Measurements from ENCODE around the gene CCDC68. TPM values are rescaled to one million over a fixed set of nuclear protein-coding genes. Genes with fewer than 3 reads are reported as not detected.

Gene CCDC68
- total and polyA plus RNA-seq, 12 donors, result 1.8 to 12.7 (median 3.4) TPM

DNA sequence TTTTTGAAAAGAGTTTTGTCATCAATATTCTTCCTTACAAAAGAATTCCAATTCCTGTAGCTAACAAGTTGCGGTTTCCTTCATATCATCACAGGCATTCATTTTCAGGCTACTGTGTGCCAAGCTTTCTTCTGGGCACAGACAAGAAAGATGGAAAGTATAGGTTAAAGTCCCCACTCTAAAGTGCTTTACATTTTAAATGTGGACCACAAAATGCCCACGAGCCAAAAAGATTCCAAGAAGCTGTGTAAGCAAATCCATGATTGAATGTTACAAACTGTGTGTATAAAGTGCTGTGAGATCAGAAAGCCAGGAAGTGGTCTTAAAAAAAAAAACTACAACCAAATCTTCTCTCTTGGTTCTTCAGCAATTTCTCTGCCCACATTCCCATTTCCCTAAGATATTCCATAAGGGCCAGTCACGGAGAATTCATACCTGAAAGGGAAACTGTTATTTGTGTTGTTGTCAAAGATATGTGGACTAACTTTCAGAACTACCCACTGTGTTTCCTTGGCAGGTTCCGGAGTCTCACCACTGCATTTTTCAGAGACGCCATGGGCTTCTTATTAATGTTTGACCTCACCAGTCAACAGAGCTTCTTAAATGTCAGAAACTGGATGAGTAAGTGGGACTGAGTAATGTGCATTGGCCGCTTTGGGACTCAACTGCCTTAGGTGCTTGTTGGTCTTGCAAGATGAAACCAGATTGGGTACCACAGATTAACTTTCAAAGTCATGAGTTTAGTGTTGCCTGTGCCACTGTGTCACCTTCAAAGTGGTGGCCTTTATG lies 75.3 kb downstream of the CCDC68 start:
- H3K27me3 ChIP-seq, result peaks cover 0 to 10% (median 0%) of the 10 kb centered on the region in 7 donors
- 86 to 88% methylated on average over 6 of the region's 6 CpGs for WGBS, 2 donors
- H3K4me3 ChIP-seq, result no peak overlapping the region
- H3K9me3 ChIP-seq, result no peaks in the 10 kb centered on the region
- intact Hi-C loops (cut with DNase I), result no loop called here
- H3K36me3 ChIP-seq, result no peaks in the 10 kb centered on the region
- H3K4me1 ChIP-seq, result no peaks in the 10 kb centered on the region
- no peak overlapping the region for H3K27ac ChIP-seq
- TF ChIP-seq, protein P1, sequence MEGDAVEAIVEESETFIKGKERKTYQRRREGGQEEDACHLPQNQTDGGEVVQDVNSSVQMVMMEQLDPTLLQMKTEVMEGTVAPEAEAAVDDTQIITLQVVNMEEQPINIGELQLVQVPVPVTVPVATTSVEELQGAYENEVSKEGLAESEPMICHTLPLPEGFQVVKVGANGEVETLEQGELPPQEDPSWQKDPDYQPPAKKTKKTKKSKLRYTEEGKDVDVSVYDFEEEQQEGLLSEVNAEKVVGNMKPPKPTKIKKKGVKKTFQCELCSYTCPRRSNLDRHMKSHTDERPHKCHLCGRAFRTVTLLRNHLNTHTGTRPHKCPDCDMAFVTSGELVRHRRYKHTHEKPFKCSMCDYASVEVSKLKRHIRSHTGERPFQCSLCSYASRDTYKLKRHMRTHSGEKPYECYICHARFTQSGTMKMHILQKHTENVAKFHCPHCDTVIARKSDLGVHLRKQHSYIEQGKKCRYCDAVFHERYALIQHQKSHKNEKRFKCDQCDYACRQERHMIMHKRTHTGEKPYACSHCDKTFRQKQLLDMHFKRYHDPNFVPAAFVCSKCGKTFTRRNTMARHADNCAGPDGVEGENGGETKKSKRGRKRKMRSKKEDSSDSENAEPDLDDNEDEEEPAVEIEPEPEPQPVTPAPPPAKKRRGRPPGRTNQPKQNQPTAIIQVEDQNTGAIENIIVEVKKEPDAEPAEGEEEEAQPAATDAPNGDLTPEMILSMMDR (IDR thresholded peaks at IDR 0.05), result no peak
- ATAC-seq (no peak), DNase-seq (no peak)

DNA sequence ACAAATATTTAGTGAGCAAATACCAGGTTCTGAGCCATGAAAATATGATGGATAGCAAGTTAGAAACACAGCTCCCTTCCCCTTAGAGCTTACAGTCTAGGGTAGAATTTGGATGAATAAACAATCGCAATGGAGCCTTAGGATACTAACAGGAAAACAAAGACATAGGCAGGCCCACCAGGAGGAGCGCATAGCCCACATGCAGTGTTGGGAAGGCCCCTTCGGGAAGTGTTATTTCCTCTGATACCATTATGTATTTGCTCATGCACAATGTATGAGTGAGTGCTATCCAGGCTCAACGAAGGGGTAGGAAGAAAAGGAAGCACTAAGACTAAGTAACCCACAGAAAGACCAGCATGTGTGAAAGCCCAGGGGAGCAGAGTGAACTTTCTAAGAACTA lies 76.9 kb downstream of the CCDC68 start:
- H3K27me3 ChIP-seq, result peaks cover 0 to 10% (median 0%) of the 10 kb centered on the region in 7 donors
- intact Hi-C loops (cut with DNase I), result no loop called here
- 53 to 57% methylated on average over 4 of the region's 4 CpGs for WGBS, 2 donors
- TF ChIP-seq, protein P1 (IDR thresholded peaks at IDR 0.05), result no peak
- H3K4me3 ChIP-seq, result no peak overlapping the region
- H3K36me3 ChIP-seq, result no peaks in the 10 kb centered on the region
- ATAC-seq (no peak), DNase-seq (no peak)
- H3K4me1 ChIP-seq, result no peaks in the 10 kb centered on the region
- no peak overlapping the region for H3K27ac ChIP-seq
- peaks cover 0 to 4% (median 0%) of the 10 kb centered on the region in 11 donors for H3K9me3 ChIP-seq

DNA sequence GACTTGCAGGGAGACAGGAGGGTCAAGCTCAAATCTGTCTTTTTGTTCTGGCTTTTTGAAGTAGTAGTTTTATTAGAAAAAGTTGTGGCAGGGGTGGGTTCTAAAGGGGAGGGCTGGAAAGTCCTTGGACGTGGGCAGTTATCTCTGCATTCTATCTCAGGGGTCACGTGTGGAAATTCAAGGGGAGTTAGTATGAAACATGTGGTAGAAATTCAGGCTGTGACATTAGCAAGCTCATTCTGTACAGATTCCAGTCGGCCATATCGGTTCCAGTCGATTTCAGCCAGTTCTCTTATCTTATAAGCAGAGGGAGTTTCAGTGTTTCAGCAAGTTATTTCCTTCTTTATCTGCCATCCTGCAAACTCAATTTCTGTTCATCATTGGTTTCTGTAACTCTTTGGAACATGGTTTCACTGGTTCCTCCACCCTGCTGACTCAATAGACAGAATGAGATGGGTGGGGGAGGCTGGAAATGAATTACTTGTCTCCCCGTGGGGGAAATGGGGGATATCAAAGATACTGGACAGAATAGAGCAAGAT lies 78.0 kb downstream of the CCDC68 start:
- 48 to 51% methylated on average over 6 of the region's 6 CpGs for WGBS, 2 donors
- TF ChIP-seq, protein P1 (IDR thresholded peaks at IDR 0.05), result no peak
- intact Hi-C loops (cut with DNase I), result no loop called here
- Histone ChIP-seq H3K27ac (no peak overlapping the region), H3K4me1 (no peaks in the 10 kb centered on the region), H3K27me3 (peaks cover 0 to 10% (median 0%) of the 10 kb centered on the region in 7 donors), H3K9me3 (peaks cover 0 to 4% (median 0%) of the 10 kb centered on the region in 11 donors), H3K36me3 (no peaks in the 10 kb centered on the region), H3K4me3 (no peak overlapping the region)
- no peak for DNase-seq
- no peak for ATAC-seq

DNA sequence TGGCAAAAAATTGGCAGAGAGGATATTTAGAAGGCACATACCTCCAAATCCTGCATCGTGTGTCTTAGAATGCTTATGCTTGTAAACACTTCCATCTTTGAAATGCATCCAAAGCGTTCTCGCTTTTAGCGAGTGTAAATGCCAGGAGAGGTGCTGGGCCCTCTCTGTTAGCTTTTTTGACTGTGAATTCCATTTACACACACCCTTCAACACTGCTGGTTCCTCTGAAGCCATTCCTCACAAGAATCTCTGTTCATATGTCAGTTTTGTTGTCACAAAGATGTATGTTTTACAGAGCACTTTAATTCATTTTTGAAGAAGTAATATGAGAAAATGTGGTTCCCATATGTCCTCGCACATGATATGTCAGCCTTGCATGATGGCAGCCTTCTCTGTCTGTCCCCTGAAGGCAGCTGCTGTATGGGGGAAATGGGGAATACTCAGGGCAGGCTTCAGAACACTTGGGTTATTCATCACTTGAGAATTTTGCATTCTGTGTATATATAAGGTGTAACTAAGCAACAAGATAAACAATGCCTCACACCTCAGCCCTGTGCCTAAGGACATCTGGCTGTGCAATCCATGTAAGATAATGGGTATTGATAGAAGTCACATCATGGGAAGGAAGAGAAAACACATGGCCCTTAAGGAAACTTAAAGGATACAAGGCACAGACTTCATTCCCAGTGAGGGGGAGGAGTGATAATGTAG lies 78.7 kb downstream of the CCDC68 start:
- DNase-seq (no peak), ATAC-seq (no peak)
- WGBS, 2 donors, result 59 to 66% methylated on average over 5 of the region's 5 CpGs
- no peak overlapping the region for H3K27ac ChIP-seq
- H3K27me3 ChIP-seq, result peaks cover 0 to 10% (median 0%) of the 10 kb centered on the region in 7 donors
- no peaks in the 10 kb centered on the region for H3K36me3 ChIP-seq
- TF ChIP-seq, protein P1 (IDR thresholded peaks at IDR 0.05), result no peak
- no peaks in the 10 kb centered on the region for H3K4me1 ChIP-seq
- H3K4me3 ChIP-seq, result no peak overlapping the region
- intact Hi-C loops (cut with DNase I), result no loop called here
- peaks cover 0 to 4% (median 0%) of the 10 kb centered on the region in 11 donors for H3K9me3 ChIP-seq
